Erythroblast (primary cell): Measurements from ENCODE around the gene PRKRA.
"Not testable (repeated sequence)": the region's sequence is repeated elsewhere in the genome, so short reads cannot be mapped to it uniquely, and the experiment has no call there.

Experiments
- DNase-seq, 2 experiments: peaks; one replicate each; lab custom pipeline; 2025; lab: John Stamatoyannopoulos, UW
- GATA1 ChIP-seq: IDR thresholded peaks from 2 replicates; pipeline ENCODE4 v1.6.1; 2011; ENCODE audit warnings: low read depth, mild to moderate bottlenecking, control low read depth, low read length, moderate library complexity
- POLR2A ChIP-seq: IDR thresholded peaks from 2 replicates; pipeline ENCODE4 v1.6.1; 2011; ENCODE audit warnings: mild to moderate bottlenecking, low read length

The PRKRA gene

GRCh38 chr2:178448968-178449661 is 1.9 kb downstream of the PRKRA start:
- no peak for TF ChIP-seq GATA1
- TF ChIP-seq POLR2A: no peak
- DNase-seq: no peak

- DNase-seq: no peak
- no peak for TF ChIP-seq POLR2A
- TF ChIP-seq GATA1: no peak
Observed at GRCh38 chr2:178441426-178441825, 9.5 kb downstream of the PRKRA start.

- TF ChIP-seq POLR2A (no peak), GATA1 (no peak)
- no peak for DNase-seq
Observed at GRCh38 chr2:178436662-178437061, 14.3 kb downstream of the PRKRA start.

- no peak for TF ChIP-seq POLR2A
- no peak for TF ChIP-seq GATA1
- peak in 1 of 2 experiments; percentile 11 for DNase-seq
Observed at GRCh38 chr2:178429336-178429735, 21.6 kb downstream of the PRKRA start.

GRCh38 chr2:178428396-178428806 is 22.6 kb downstream of the PRKRA start:
- peak in 1 of 2 experiments; percentile 4 for DNase-seq
- TF ChIP-seq GATA1 (no peak), POLR2A (no peak)

GRCh38 chr2:178427458-178427857 is 23.5 kb downstream of the PRKRA start:
- TF ChIP-seq POLR2A (no peak), GATA1 (no peak)
- DNase-seq: no peak

GRCh38 chr2:178426388-178426787 is 24.6 kb downstream of the PRKRA start:
- TF ChIP-seq GATA1: no peak
- no peak for TF ChIP-seq POLR2A
- no peak for DNase-seq

GRCh38 chr2:178425255-178425827 is 25.6 kb downstream of the PRKRA start:
- no peak for TF ChIP-seq POLR2A
- no peak for DNase-seq

GRCh38 chr2:178423746-178424145 is 27.2 kb downstream of the PRKRA start:
- not testable (repeated sequence) for DNase-seq

- no peak for TF ChIP-seq GATA1
- no peak for TF ChIP-seq POLR2A
- no peak for DNase-seq
Observed at GRCh38 chr2:178422097-178422496, 28.9 kb downstream of the PRKRA start.

GRCh38 chr2:178420463-178420999 is 30.4 kb downstream of the PRKRA start:
- TF ChIP-seq GATA1 (no peak), POLR2A (no peak)
- no peak for DNase-seq

- no peak for TF ChIP-seq GATA1
- TF ChIP-seq POLR2A: no peak
- DNase-seq: peak; percentile 14 to 16
Observed at GRCh38 chr2:178419123-178419522, 31.9 kb downstream of the PRKRA start.

- no peak for TF ChIP-seq GATA1
- TF ChIP-seq POLR2A: no peak
- no peak for DNase-seq
Observed at GRCh38 chr2:178418426-178418825, 32.5 kb downstream of the PRKRA start.

GRCh38 chr2:178417916-178418315 is 33.1 kb downstream of the PRKRA start:
- no peak for DNase-seq
- no peak for TF ChIP-seq POLR2A
- TF ChIP-seq GATA1: no peak

GRCh38 chr2:178415979-178416378 is 35.0 kb downstream of the PRKRA start:
- DNase-seq: no peak
- no peak for TF ChIP-seq POLR2A
- no peak for TF ChIP-seq GATA1
